Left renal cortex interstitium (tissue), 4 donors: Measurements from ENCODE around the gene C1orf174. TPM values are rescaled to one million over a fixed set of nuclear protein-coding genes. Genes with fewer than 3 reads are reported as not detected.

Experiments used
- DNase-seq, 4 donors: peaks; one replicate each; pipeline ENCODE4 v3.0.0-alpha.2; 2013; ENCODE audit warnings: low read depth in 4 of 4, low spot score in 2 of 4, missing footprints in 1 of 4
- polyA plus RNA-seq, 4 donors: library from polyadenylated mRNA; unstranded; fragments of 120-200 nt; gene quantifications; one replicate each; pipeline ENCODE4 v1.2.1, GENCODE V29; 2013; ENCODE audit not compliant: insufficient read length in 4 of 4

C1orf174 gene
- polyA plus RNA-seq, 4 donors: 24.8 to 34.7 (median 31.0) TPM

- no peak for DNase-seq
Observed at GRCh38 chr1:3898475-3898735, 1.7 kb downstream of the C1orf174 start.

- no peak for DNase-seq
Observed at GRCh38 chr1:3896396-3897000, 3.6 kb downstream of the C1orf174 start.

- DNase-seq: no peak
Observed at GRCh38 chr1:3895951-3896325, 4.1 kb downstream of the C1orf174 start.

GRCh38 chr1:3895279-3895950, 4.7 kb downstream of the C1orf174 start:
- DNase-seq: no peak

GRCh38 chr1:3894626-3895278, 5.3 kb downstream of the C1orf174 start:
- no peak for DNase-seq

- DNase-seq: no peak
Observed at GRCh38 chr1:3893190-3893589, 6.9 kb downstream of the C1orf174 start.

GRCh38 chr1:3892748-3893147, 7.3 kb downstream of the C1orf174 start:
- DNase-seq: no peak

- DNase-seq: no peak
Observed at GRCh38 chr1:3891329-3891865, 8.7 kb downstream of the C1orf174 start.

- DNase-seq: no peak
Observed at GRCh38 chr1:3890389-3891328, 9.4 kb downstream of the C1orf174 start.

- DNase-seq: no peak
Observed at GRCh38 chr1:3889936-3890335, 10.1 kb downstream of the C1orf174 start.

GRCh38 chr1:3888301-3888700, 11.8 kb downstream of the C1orf174 start:
- no peak for DNase-seq

- DNase-seq: no peak
Observed at GRCh38 chr1:3886691-3887090, 13.4 kb downstream of the C1orf174 start.

GRCh38 chr1:3886106-3886670, 13.9 kb downstream of the C1orf174 start:
- no peak for DNase-seq

GRCh38 chr1:3885611-3886010, 14.5 kb downstream of the C1orf174 start:
- no peak for DNase-seq

GRCh38 chr1:3884966-3885365, 15.1 kb downstream of the C1orf174 start:
- no peak for DNase-seq

- DNase-seq: no peak
Observed at GRCh38 chr1:3883194-3883925, 16.7 kb downstream of the C1orf174 start.

- no peak for DNase-seq
Observed at GRCh38 chr1:3881193-3881480, 18.9 kb downstream of the C1orf174 start.

- no peak for DNase-seq
Observed at GRCh38 chr1:3880429-3881192, 19.5 kb downstream of the C1orf174 start.

GRCh38 chr1:3879787-3880428, 20.2 kb downstream of the C1orf174 start:
- no peak for DNase-seq
